H9 (cell line): Measurements from ENCODE around the gene VWC2L. TPM values are rescaled to one million over a fixed set of nuclear protein-coding genes. Genes with fewer than 3 reads are reported as not detected.

Experiments
- DNase-seq: peaks from one replicate; pipeline ENCODE4 v3.0.0-alpha.2; 2017
- H2AFZ ChIP-seq: one replicate; pipeline ENCODE4 v1.6.1; 2013; ENCODE audit warnings: mild to moderate bottlenecking, low read length, control low read depth, moderate library complexity
- H2AK5ac ChIP-seq: 2 replicates; pipeline ENCODE4 v1.6.1; 2013; ENCODE audit warnings: low read length, control low read depth, mixed read lengths; ENCODE audit not compliant: insufficient read length
- H2BK120ac ChIP-seq: one replicate; pipeline ENCODE4 v1.6.1; 2013; ENCODE audit warnings: low read depth, mild to moderate bottlenecking, low read length, control low read depth, inconsistent platforms; ENCODE audit not compliant: poor library complexity, severe bottlenecking
- H2BK12ac ChIP-seq: 2 replicates; pipeline ENCODE4 v1.6.1; 2013; ENCODE audit warnings: low read length, control low read depth, mixed read lengths, low read depth; ENCODE audit not compliant: insufficient read length
- H2BK15ac ChIP-seq: 2 replicates; pipeline ENCODE4 v1.6.1; 2013; ENCODE audit warnings: low read depth, low read length, control low read depth
- H2BK20ac ChIP-seq: one replicate; pipeline ENCODE4 v1.6.1; 2013; ENCODE audit warnings: low read depth, mild to moderate bottlenecking, low read length, control low read depth, inconsistent platforms; ENCODE audit not compliant: poor library complexity, severe bottlenecking
- H2BK5ac ChIP-seq: 2 replicates; pipeline ENCODE4 v1.6.1; 2013; ENCODE audit warnings: low read length, control low read depth, mixed read lengths; ENCODE audit not compliant: insufficient read length
- H3K14ac ChIP-seq: 2 replicates; pipeline ENCODE4 v1.6.1; 2013; ENCODE audit warnings: low read length, control low read depth; ENCODE audit not compliant: insufficient read depth
- H3K18ac ChIP-seq: 2 replicates; pipeline ENCODE4 v1.6.1; 2013; ENCODE audit warnings: low read depth, mild to moderate bottlenecking, mixed read lengths, low read length, control low read depth; ENCODE audit not compliant: insufficient read length
- H3K23ac ChIP-seq: 2 replicates; pipeline ENCODE4 v1.6.1; 2013; ENCODE audit warnings: low read length, control low read depth, mixed read lengths, low read depth; ENCODE audit not compliant: insufficient read length
- H3K23me2 ChIP-seq: 2 replicates; pipeline ENCODE4 v1.6.1; 2013; ENCODE audit warnings: low read depth, mild to moderate bottlenecking, mixed read lengths, low read length, control low read depth; ENCODE audit not compliant: insufficient read length, poor library complexity, severe bottlenecking
- H3K27ac ChIP-seq: 2 replicates; pipeline ENCODE4 v1.5.1; 2013; ENCODE audit warnings: low read length, control low read depth, mixed read lengths, low read depth; ENCODE audit not compliant: insufficient read length
- H3K27me3 ChIP-seq: 2 replicates; pipeline ENCODE4 v1.6.1; 2013; ENCODE audit warnings: low read length, control low read depth, inconsistent platforms; ENCODE audit not compliant: insufficient read depth
- H3K4ac ChIP-seq: 2 replicates; pipeline ENCODE4 v1.6.1; 2013; ENCODE audit warnings: low read depth, mild to moderate bottlenecking, control low read depth, inconsistent platforms, low read length, moderate library complexity
- H3K4me1 ChIP-seq: 2 replicates; pipeline ENCODE4 v1.6.1; 2013; ENCODE audit warnings: low read length, control low read depth, inconsistent platforms; ENCODE audit not compliant: insufficient read depth
- H3K4me2 ChIP-seq: 2 replicates; pipeline ENCODE4 v1.6.1; 2013; ENCODE audit warnings: low read length, control low read depth, mixed read lengths; ENCODE audit not compliant: insufficient read length, insufficient read depth
- H3K56ac ChIP-seq: 2 replicates; pipeline ENCODE4 v1.6.1; 2013; ENCODE audit warnings: low read depth, mild to moderate bottlenecking, mixed read lengths, low read length, control low read depth; ENCODE audit not compliant: insufficient read length
- H3K79me1 ChIP-seq: 2 replicates; pipeline ENCODE4 v1.6.1; 2013; ENCODE audit warnings: low read depth, mild to moderate bottlenecking, moderate library complexity, low read length, control low read depth, inconsistent platforms; ENCODE audit not compliant: insufficient read depth, poor library complexity, severe bottlenecking
- H3K79me2 ChIP-seq: 2 replicates; pipeline ENCODE4 v1.6.1; 2013; ENCODE audit warnings: low read length, control low read depth, inconsistent platforms; ENCODE audit not compliant: insufficient read depth
- H3K9ac ChIP-seq: 2 replicates; pipeline ENCODE4 v1.6.1; 2013; ENCODE audit warnings: low read length, control low read depth, mixed read lengths; ENCODE audit not compliant: insufficient read length; ENCODE audit errors: extremely low read depth
- H3K9me3 ChIP-seq: one replicate; pipeline ENCODE4 v1.6.1; 2013; ENCODE audit warnings: low read depth, low read length, inconsistent platforms; ENCODE audit not compliant: control insufficient read depth
- H3T11ph ChIP-seq: one replicate; pipeline ENCODE4 v1.6.1; 2013; ENCODE audit warnings: mild to moderate bottlenecking, low read length, control low read depth, inconsistent platforms
- H4K20me1 ChIP-seq: one replicate; pipeline ENCODE4 v1.6.1; 2013; ENCODE audit not compliant: control insufficient read depth, insufficient read length, insufficient read depth
- H4K5ac ChIP-seq: 2 replicates; pipeline ENCODE4 v1.6.1; 2013; ENCODE audit warnings: low read depth, mild to moderate bottlenecking, mixed read lengths, low read length, control low read depth; ENCODE audit not compliant: insufficient read length
- H4K8ac ChIP-seq: replicated peaks from 2 replicates; pipeline ENCODE4 v1.6.1; 2013; ENCODE audit warnings: low read length, control low read depth, mixed read lengths, low read depth; ENCODE audit not compliant: insufficient read length
- H4K91ac ChIP-seq: 2 replicates; pipeline ENCODE4 v1.6.1; 2013; ENCODE audit warnings: low read depth, mild to moderate bottlenecking, moderate library complexity, mixed read lengths, low read length, control low read depth; ENCODE audit not compliant: insufficient read length
- H3K27ac Mint-ChIP-seq, 3 experiments: 2 replicates in 2 of 3; 3 replicates in 1 of 3; pipeline ENCODE4 v1.8.0; 2020 to 2021; ENCODE audit warnings: mixed read lengths in 3 of 3, mild to moderate bottlenecking in 1 of 3, moderate library complexity in 1 of 3
- H3K27me3 Mint-ChIP-seq: 2 replicates; pipeline ENCODE4 v1.8.0; 2021; ENCODE audit warnings: low read depth, mild to moderate bottlenecking, moderate library complexity, mixed read lengths
- H3K36me3 Mint-ChIP-seq, 3 experiments: 2 replicates in 2 of 3; 3 replicates in 1 of 3; pipeline ENCODE4 v1.8.0; 2020 to 2021; ENCODE audit warnings: low read depth in 3 of 3, mixed read lengths in 3 of 3; ENCODE audit not compliant: insufficient read depth in 1 of 3
- H3K4me1 Mint-ChIP-seq, 2 experiments: 2 replicates each; pipeline ENCODE4 v1.8.0; 2020; ENCODE audit warnings: mixed read lengths in 2 of 2
- H3K4me3 Mint-ChIP-seq, 2 experiments: 2 replicates in 1 of 2; 3 replicates in 1 of 2; pipeline ENCODE4 v1.8.0; 2020 to 2021; ENCODE audit warnings: mild to moderate bottlenecking in 2 of 2, mixed read lengths in 2 of 2, moderate library complexity in 1 of 2
- H3K9me3 Mint-ChIP-seq, 2 experiments: 2 replicates in 1 of 2; 3 replicates in 1 of 2; pipeline ENCODE4 v1.8.0; 2020; ENCODE audit warnings: mild to moderate bottlenecking in 2 of 2, mixed read lengths in 2 of 2, moderate library complexity in 1 of 2
- CTCF ChIP-seq: fragments of 200-600 bp; sonication (generic); conservative IDR thresholded peaks from 3 replicates; pipeline ENCODE4 v1.8.0; 2021; ENCODE audit warnings: antibody characterized with exemption, mild to moderate bottlenecking
- WGBS: extraction: QIAGEN DNeasy Blood & Tissue Kit; methylation state at CpG from one replicate; pipeline ENCODE4 v1.1.7; 2013; ENCODE audit warnings: missing lambda C conversion rate, low lambda C conversion rate, mixed read lengths; ENCODE audit not compliant: insufficient read length; ENCODE audit errors: extremely low coverage; 5-methylcytosine and 5-hydroxymethylcytosine counted together
- total RNA-seq: library from RNA; stranded (reverse); gene quantifications from 2 replicates; pipeline ENCODE4 v1.2.1, GENCODE V29; 2021

VWC2L gene
- total RNA-seq, 1 experiment from 2014 or later, result not detected

- no peak overlapping the region for H3K9ac ChIP-seq
- no peak for DNase-seq
- no peak overlapping the region for H2BK12ac ChIP-seq
- peaks cover 7 to 10% of the 10 kb centered on the region in 2 experiments for H3K4me1 Mint-ChIP-seq
- H2AFZ ChIP-seq, result no peak overlapping the region
- no peak overlapping the region for H3K27ac Mint-ChIP-seq
- H3K4ac ChIP-seq, result no peak overlapping the region
- H3K18ac ChIP-seq, result no peak overlapping the region
- H3K14ac ChIP-seq, result no peak overlapping the region
- H3K27me3 Mint-ChIP-seq, result no peaks in the 10 kb centered on the region
- no peaks in the 10 kb centered on the region; the same call in 1 of the 2 replicates for H3K4me1 ChIP-seq
- H3K9me3 Mint-ChIP-seq, result no peaks in the 10 kb centered on the region
- no peak overlapping the region for H3K4me3 Mint-ChIP-seq
- H3K79me2 ChIP-seq, result no peaks in the 10 kb centered on the region
- no peak overlapping the region for H2BK20ac ChIP-seq
- TF ChIP-seq CTCF, result no peak
- H2BK120ac ChIP-seq, result no peak overlapping the region
- H2BK5ac ChIP-seq, result no peak overlapping the region
- no peak overlapping the region for H3K4me2 ChIP-seq
- no peak overlapping the region for H2BK15ac ChIP-seq
- no CpG with 5 or more reads among the region's 3 CpGs for WGBS
- no peak overlapping the region for H3K27ac ChIP-seq
- H3T11ph ChIP-seq, result no peak overlapping the region
- no peaks in the 10 kb centered on the region for H3K23me2 ChIP-seq
- no peak overlapping the region for H4K8ac ChIP-seq
- no peak overlapping the region for H2AK5ac ChIP-seq
- no peak overlapping the region for H4K5ac ChIP-seq
- no peak overlapping the region for H3K56ac ChIP-seq
- no peaks in the 10 kb centered on the region for H3K9me3 ChIP-seq
- no peaks in the 10 kb centered on the region for H3K27me3 ChIP-seq
- H3K79me1 ChIP-seq, result no peaks in the 10 kb centered on the region
- H4K20me1 ChIP-seq, result no peaks in the 10 kb centered on the region
- H4K91ac ChIP-seq, result no peak overlapping the region
- no peak overlapping the region for H3K23ac ChIP-seq
- H3K36me3 Mint-ChIP-seq, result no peaks in the 10 kb centered on the region
Measured at GRCh38 chr2:214537929-214538328, 127.1 kb downstream of the VWC2L start.
